ENCODE results near the gene MYO6.

The MYO6 gene

DNA sequence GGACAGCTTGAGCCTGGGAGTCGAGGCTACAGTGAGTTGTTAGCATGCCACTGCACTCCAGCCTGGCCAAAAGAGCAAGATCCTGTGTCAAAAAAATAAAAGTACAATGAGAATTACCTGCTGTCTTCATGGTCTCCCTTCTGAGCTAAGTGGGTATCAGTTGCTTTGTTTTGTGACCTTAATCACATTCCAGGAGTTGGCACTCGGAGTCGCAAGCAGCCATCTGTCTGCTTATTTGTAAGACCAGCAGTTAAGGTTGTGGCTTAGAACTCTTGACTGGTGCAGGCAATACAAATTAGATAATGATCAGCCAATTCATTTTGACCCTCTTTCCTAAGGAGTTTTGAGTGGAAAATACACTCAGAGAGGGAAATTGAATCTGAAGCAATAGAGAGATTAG lies 114.0 kb downstream of the MYO6 start:
- TF ChIP-seq, protein P1, sequence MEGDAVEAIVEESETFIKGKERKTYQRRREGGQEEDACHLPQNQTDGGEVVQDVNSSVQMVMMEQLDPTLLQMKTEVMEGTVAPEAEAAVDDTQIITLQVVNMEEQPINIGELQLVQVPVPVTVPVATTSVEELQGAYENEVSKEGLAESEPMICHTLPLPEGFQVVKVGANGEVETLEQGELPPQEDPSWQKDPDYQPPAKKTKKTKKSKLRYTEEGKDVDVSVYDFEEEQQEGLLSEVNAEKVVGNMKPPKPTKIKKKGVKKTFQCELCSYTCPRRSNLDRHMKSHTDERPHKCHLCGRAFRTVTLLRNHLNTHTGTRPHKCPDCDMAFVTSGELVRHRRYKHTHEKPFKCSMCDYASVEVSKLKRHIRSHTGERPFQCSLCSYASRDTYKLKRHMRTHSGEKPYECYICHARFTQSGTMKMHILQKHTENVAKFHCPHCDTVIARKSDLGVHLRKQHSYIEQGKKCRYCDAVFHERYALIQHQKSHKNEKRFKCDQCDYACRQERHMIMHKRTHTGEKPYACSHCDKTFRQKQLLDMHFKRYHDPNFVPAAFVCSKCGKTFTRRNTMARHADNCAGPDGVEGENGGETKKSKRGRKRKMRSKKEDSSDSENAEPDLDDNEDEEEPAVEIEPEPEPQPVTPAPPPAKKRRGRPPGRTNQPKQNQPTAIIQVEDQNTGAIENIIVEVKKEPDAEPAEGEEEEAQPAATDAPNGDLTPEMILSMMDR (conservative IDR thresholded peaks at IDR 0.05; ENCODE audit: low read length), result no peak
- TF ChIP-seq EZH2phosphoT487 (IDR thresholded peaks at IDR 0.05; ENCODE audit: borderline replicate concordance), result no peak
- Histone ChIP-seq H3K27me3 (ENCODE audit: insufficient read depth, low read length, poor library complexity, severe bottlenecking) (no peaks in the 10 kb centered on the region), H3K4me3 (ENCODE audit: low read length, poor library complexity, severe bottlenecking) (no peak overlapping the region), H3F3A (ENCODE audit: low read depth) (no peaks in the 10 kb centered on the region), H3K4me2 (ENCODE audit: low read depth, low read length, poor library complexity, severe bottlenecking) (no peak overlapping the region), H3K36me3 (ENCODE audit: insufficient read depth, low read length) (no peaks in the 10 kb centered on the region), H3K4me1 (ENCODE audit: insufficient read depth, low read length, poor library complexity, severe bottlenecking) (no peaks in the 10 kb centered on the region), H2AFZ (ENCODE audit: low read length) (no peak overlapping the region), H3K9ac (ENCODE audit: low read depth, low read length, poor library complexity, severe bottlenecking) (no peak overlapping the region), H4K20me1 (ENCODE audit: insufficient read depth, low read length, poor library complexity, severe bottlenecking) (no peaks in the 10 kb centered on the region), H3K9me3 (ENCODE audit: insufficient read depth, low read depth, low read length) (no peaks in the 10 kb centered on the region), H3K9me2 (replicated peaks; ENCODE audit: low read depth, low read length) (no peaks in the 10 kb centered on the region), H3K79me2 (ENCODE audit: insufficient read depth, low read length) (no peaks in the 10 kb centered on the region)

DNA sequence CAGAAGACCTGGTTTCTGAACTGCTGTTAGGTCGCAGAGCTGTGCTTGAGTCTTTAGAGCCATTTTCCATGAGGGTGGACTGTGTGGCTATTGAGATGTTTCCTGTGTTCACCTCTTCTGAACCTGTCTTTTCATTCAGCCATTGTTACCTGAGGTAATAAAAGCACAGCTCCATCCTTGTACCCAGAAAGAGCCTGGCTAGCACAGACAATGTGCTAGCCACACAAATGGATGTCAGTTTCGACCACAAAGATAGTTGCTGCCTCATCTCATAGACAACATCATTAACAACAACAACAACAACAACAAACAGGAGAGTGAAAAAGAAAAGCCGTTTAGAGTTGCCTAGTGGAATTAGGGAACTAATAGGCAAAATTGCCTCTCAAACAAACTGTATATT lies 114.7 kb downstream of the MYO6 start:
- no peak overlapping the region for H3K4me3 ChIP-seq (ENCODE audit: low read length, poor library complexity, severe bottlenecking)
- H3K36me3 ChIP-seq (ENCODE audit: insufficient read depth, low read length), result no peaks in the 10 kb centered on the region
- no peak overlapping the region for H3K9ac ChIP-seq (ENCODE audit: low read depth, low read length, poor library complexity, severe bottlenecking)
- no peak overlapping the region for H2AFZ ChIP-seq (ENCODE audit: low read length)
- no peaks in the 10 kb centered on the region for H3K9me2 ChIP-seq (replicated peaks; ENCODE audit: low read depth, low read length)
- no peaks in the 10 kb centered on the region for H3K27me3 ChIP-seq (ENCODE audit: insufficient read depth, low read length, poor library complexity, severe bottlenecking)
- H3K4me1 ChIP-seq (ENCODE audit: insufficient read depth, low read length, poor library complexity, severe bottlenecking), result no peaks in the 10 kb centered on the region
- H3K4me2 ChIP-seq (ENCODE audit: low read depth, low read length, poor library complexity, severe bottlenecking), result no peak overlapping the region
- no peak for TF ChIP-seq EZH2phosphoT487 (IDR thresholded peaks at IDR 0.05; ENCODE audit: borderline replicate concordance)
- TF ChIP-seq, protein P1 (conservative IDR thresholded peaks at IDR 0.05; ENCODE audit: low read length), result no peak
- no peaks in the 10 kb centered on the region for H4K20me1 ChIP-seq (ENCODE audit: insufficient read depth, low read length, poor library complexity, severe bottlenecking)
- no peaks in the 10 kb centered on the region for H3K9me3 ChIP-seq (ENCODE audit: insufficient read depth, low read depth, low read length)
- no peaks in the 10 kb centered on the region for H3K79me2 ChIP-seq (ENCODE audit: insufficient read depth, low read length)
- no peaks in the 10 kb centered on the region for H3F3A ChIP-seq (ENCODE audit: low read depth)

DNA sequence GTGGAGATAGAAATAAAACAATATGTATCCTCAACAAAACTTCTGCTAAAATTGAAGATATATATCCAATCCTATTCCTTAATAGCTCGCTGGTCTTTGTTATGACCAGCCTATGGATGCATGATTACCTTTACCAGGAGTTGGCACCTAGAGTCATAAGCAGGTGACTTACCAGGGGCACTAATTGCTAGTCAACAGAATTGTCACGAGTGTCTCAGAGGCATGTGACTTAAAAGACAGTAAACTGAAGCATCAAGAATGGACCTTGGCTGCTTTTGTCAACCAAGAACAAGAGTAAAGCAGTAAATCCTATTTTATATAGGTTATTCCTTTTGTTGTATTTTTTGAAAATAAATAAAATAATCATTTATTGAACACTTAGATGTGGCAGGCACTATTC lies 115.4 kb downstream of the MYO6 start:
- H3K4me2 ChIP-seq (ENCODE audit: low read depth, low read length, poor library complexity, severe bottlenecking), result no peak overlapping the region
- no peaks in the 10 kb centered on the region for H3F3A ChIP-seq (ENCODE audit: low read depth)

More for the DNA sequence above, 115.4 kb downstream of the MYO6 start:
- Histone ChIP-seq H3K4me3 (ENCODE audit: low read length, poor library complexity, severe bottlenecking) (no peak overlapping the region), H3K4me1 (ENCODE audit: insufficient read depth, low read length, poor library complexity, severe bottlenecking) (no peaks in the 10 kb centered on the region), H2AFZ (ENCODE audit: low read length) (no peak overlapping the region), H3K9me2 (replicated peaks; ENCODE audit: low read depth, low read length) (no peaks in the 10 kb centered on the region), H3K27me3 (ENCODE audit: insufficient read depth, low read length, poor library complexity, severe bottlenecking) (no peaks in the 10 kb centered on the region), H4K20me1 (ENCODE audit: insufficient read depth, low read length, poor library complexity, severe bottlenecking) (no peaks in the 10 kb centered on the region), H3K79me2 (ENCODE audit: insufficient read depth, low read length) (no peaks in the 10 kb centered on the region), H3K36me3 (ENCODE audit: insufficient read depth, low read length) (no peaks in the 10 kb centered on the region), H3K9ac (ENCODE audit: low read depth, low read length, poor library complexity, severe bottlenecking) (no peak overlapping the region), H3K9me3 (ENCODE audit: insufficient read depth, low read depth, low read length) (no peaks in the 10 kb centered on the region)
- TF ChIP-seq, protein P1 (conservative IDR thresholded peaks at IDR 0.05; ENCODE audit: low read length), result no peak
- TF ChIP-seq EZH2phosphoT487 (IDR thresholded peaks at IDR 0.05; ENCODE audit: borderline replicate concordance), result no peak

Data from Loucy (cell line).